PC-3 (cell line): ENCODE results near the gene TRAF5. TPM values are rescaled to one million over a fixed set of nuclear protein-coding genes. Genes with fewer than 3 reads are reported as not detected.

Experiments used
- ATAC-seq: fragments of 200-7000 bp; cut with Tn5 transposase; 2 replicates; pipeline ENCODE4 v1.9.1; 2020; ENCODE audit warnings: mild to moderate bottlenecking, moderate library complexity
- BruUV-seq: library from RNA; stranded (reverse); fragments of 400-500 nt; replicated peaks from 2 replicates; lab custom pipeline; 2021; lab: Mats Ljungman, UMichigan
- CTCF ChIA-PET: fragments of 300-600 bp; sonication (Branson Sonifier 250); formaldehyde crosslinking; loops from one replicate; lab custom pipeline; 2022; ENCODE audit warnings: antibody characterized with exemption; lab: Charles Lee
- POLR2A ChIA-PET: fragments of 300-600 bp; sonication (Branson Sonifier 250); formaldehyde crosslinking; loops from one replicate; lab custom pipeline; 2022; ENCODE audit warnings: antibody characterized with exemption; ENCODE audit not compliant: unreplicated experiment; lab: Charles Lee
- DNase-seq: peaks from one replicate; pipeline ENCODE4 v3.0.0-alpha.2; 2015
- H2AFZ ChIP-seq: fragments of 300-600 bp; sonication (generic); 2 replicates; pipeline ENCODE4 v1.6.0; 2016; ENCODE audit warnings: antibody characterized with exemption, low read length
- H3F3A ChIP-seq: fragments of 300-600 bp; sonication (generic); one replicate; pipeline ENCODE4 v1.6.0; 2017; ENCODE audit warnings: antibody characterized with exemption, low read length, control low read depth, mild to moderate bottlenecking; ENCODE audit not compliant: unreplicated experiment
- H3K27ac ChIP-seq: fragments of 300-600 bp; sonication (generic); 2 replicates; pipeline ENCODE4 v1.5.1; 2016; ENCODE audit warnings: mild to moderate bottlenecking, low read length
- H3K27me3 ChIP-seq: fragments of 300-600 bp; sonication (generic); 2 replicates; pipeline ENCODE4 v1.6.1; 2016; ENCODE audit warnings: low read length, mixed read lengths
- H3K36me3 ChIP-seq: fragments of 300-600 bp; sonication (generic); 2 replicates; pipeline ENCODE4 v1.6.1; 2016; ENCODE audit warnings: low read depth, mixed run types, low read length, mixed read lengths
- H3K4me1 ChIP-seq: fragments of 300-600 bp; sonication (generic); 2 replicates; pipeline ENCODE4 v1.5.1; 2016; ENCODE audit warnings: low read length; ENCODE audit not compliant: insufficient read depth
- H3K4me2 ChIP-seq: fragments of 300-600 bp; sonication (generic); 2 replicates; pipeline ENCODE4 v1.6.0; 2016; ENCODE audit warnings: low read length
- H3K4me3 ChIP-seq: fragments of 300-600 bp; sonication (generic); 2 replicates; pipeline ENCODE4 v1.5.1; 2016; ENCODE audit warnings: mild to moderate bottlenecking, low read length, mixed read lengths
- H3K79me2 ChIP-seq: fragments of 300-600 bp; sonication (generic); 2 replicates; pipeline ENCODE4 v1.6.1; 2017; ENCODE audit warnings: low read length, mixed read lengths
- H3K9ac ChIP-seq: fragments of 300-600 bp; sonication (generic); 2 replicates; pipeline ENCODE4 v1.6.0; 2016; ENCODE audit warnings: mild to moderate bottlenecking, low read length
- H3K9me2 ChIP-seq: fragments of 300-600 bp; sonication (generic); replicated peaks from 2 replicates; pipeline ENCODE4 v1.6.1; 2016; ENCODE audit warnings: mixed run types, low read length, mixed read lengths
- H3K9me3 ChIP-seq: fragments of 300-600 bp; sonication (generic); 2 replicates; pipeline ENCODE4 v1.6.1; 2016; ENCODE audit warnings: low read length, mixed read lengths
- H4K20me1 ChIP-seq: fragments of 300-600 bp; sonication (generic); 2 replicates; pipeline ENCODE4 v1.6.1; 2016; ENCODE audit warnings: low read length, mixed read lengths
- EZH2 ChIP-seq: fragments of 300-600 bp; sonication (generic); IDR thresholded peaks from one replicate; pipeline ENCODE4 v1.6.1; 2017; ENCODE audit warnings: antibody characterized with exemption, mild to moderate bottlenecking, low read length; ENCODE audit not compliant: unreplicated experiment
- EZH2phosphoT487 ChIP-seq: fragments of 300-600 bp; sonication (generic); IDR thresholded peaks from 2 replicates; pipeline ENCODE4 v1.6.1; 2018; ENCODE audit warnings: mild to moderate bottlenecking, antibody characterized with exemption, low read length, borderline replicate concordance
- intact Hi-C: fragments of 100-400 bp; cut with micrococcal nuclease; formaldehyde crosslinking; loops from 2 replicates; pipeline ENCODE4 v1.9.0; 2023
- total RNA-seq: library from RNA; depleted of rRNA; stranded (reverse); fragments of >200 nt; gene quantifications from 2 replicates; pipeline ENCODE4 v1.2.3, GENCODE V29; 2014
- TF ChIP-seq, protein P1 (sequence below): fragments of 300-600 bp; sonication (generic); conservative IDR thresholded peaks from 2 replicates; pipeline ENCODE4 v1.5.1; 2017; ENCODE audit warnings: antibody characterized with exemption, low read depth, mild to moderate bottlenecking, low read length

TRAF5 gene
- total RNA-seq, 1 experiment from 2014 or later, result 12.2 TPM

- H3K9ac ChIP-seq, result no peak overlapping the region
- ATAC-seq (no peak), DNase-seq (no peak)
- intact Hi-C loops, result no loop called here
- H3K9me2 ChIP-seq, result no peaks in the 10 kb centered on the region
- no peaks in the 10 kb centered on the region for H3F3A ChIP-seq
- CTCF ChIA-PET, result no interaction called here
- no peaks in the 10 kb centered on the region for H3K9me3 ChIP-seq
- no peaks in the 10 kb centered on the region for H4K20me1 ChIP-seq
- POLR2A ChIA-PET, result no interaction called here
- no peaks in the 10 kb centered on the region for H3K79me2 ChIP-seq
- H3K27ac ChIP-seq, result no peak overlapping the region
- no peaks in the 10 kb centered on the region for H3K27me3 ChIP-seq
- H3K4me2 ChIP-seq, result no peak overlapping the region
- no TSS peak for BruUV-seq
- peaks cover 38% of the 10 kb centered on the region for H3K4me1 ChIP-seq
- TF ChIP-seq EZH2phosphoT487 (no peak), EZH2 (no peak)
- TF ChIP-seq, protein P1, sequence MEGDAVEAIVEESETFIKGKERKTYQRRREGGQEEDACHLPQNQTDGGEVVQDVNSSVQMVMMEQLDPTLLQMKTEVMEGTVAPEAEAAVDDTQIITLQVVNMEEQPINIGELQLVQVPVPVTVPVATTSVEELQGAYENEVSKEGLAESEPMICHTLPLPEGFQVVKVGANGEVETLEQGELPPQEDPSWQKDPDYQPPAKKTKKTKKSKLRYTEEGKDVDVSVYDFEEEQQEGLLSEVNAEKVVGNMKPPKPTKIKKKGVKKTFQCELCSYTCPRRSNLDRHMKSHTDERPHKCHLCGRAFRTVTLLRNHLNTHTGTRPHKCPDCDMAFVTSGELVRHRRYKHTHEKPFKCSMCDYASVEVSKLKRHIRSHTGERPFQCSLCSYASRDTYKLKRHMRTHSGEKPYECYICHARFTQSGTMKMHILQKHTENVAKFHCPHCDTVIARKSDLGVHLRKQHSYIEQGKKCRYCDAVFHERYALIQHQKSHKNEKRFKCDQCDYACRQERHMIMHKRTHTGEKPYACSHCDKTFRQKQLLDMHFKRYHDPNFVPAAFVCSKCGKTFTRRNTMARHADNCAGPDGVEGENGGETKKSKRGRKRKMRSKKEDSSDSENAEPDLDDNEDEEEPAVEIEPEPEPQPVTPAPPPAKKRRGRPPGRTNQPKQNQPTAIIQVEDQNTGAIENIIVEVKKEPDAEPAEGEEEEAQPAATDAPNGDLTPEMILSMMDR, result no peak
- H3K4me3 ChIP-seq, result no peak overlapping the region
- H3K36me3 ChIP-seq, result no peaks in the 10 kb centered on the region
- H2AFZ ChIP-seq, result no peak overlapping the region
Observed at GRCh38 chr1:211330282-211330936, 3.8 kb downstream of the TRAF5 start.

- intact Hi-C loops, result no loop called here
- no peaks in the 10 kb centered on the region for H3K9me2 ChIP-seq
- H3K79me2 ChIP-seq, result no peaks in the 10 kb centered on the region
- no peak overlapping the region for H2AFZ ChIP-seq
- no peak overlapping the region for H3K27ac ChIP-seq
- H4K20me1 ChIP-seq, result no peaks in the 10 kb centered on the region
- no peaks in the 10 kb centered on the region for H3K27me3 ChIP-seq
- ChIA-PET CTCF (no interaction called here), POLR2A (no interaction called here)
- H3K4me3 ChIP-seq, result no peak overlapping the region
- peak overlapping the region; percentile 3; the same call in 1 of the 2 replicates for H3K4me2 ChIP-seq
- H3K9ac ChIP-seq, result no peak overlapping the region
- TF ChIP-seq EZH2phosphoT487 (no peak), EZH2 (no peak)
- TF ChIP-seq, protein P1, result no peak
- no peaks in the 10 kb centered on the region for H3F3A ChIP-seq
- peaks cover 43% of the 10 kb centered on the region for H3K4me1 ChIP-seq
- no peaks in the 10 kb centered on the region for H3K9me3 ChIP-seq
- peak; percentile 5; the same call in 1 of the 2 replicates for ATAC-seq
- peak; percentile 85 for DNase-seq
- no TSS peak for BruUV-seq
- H3K36me3 ChIP-seq, result no peaks in the 10 kb centered on the region
Observed at GRCh38 chr1:211331011-211331709, 4.5 kb downstream of the TRAF5 start.
